MM.1S (cell line): ENCODE measurements around the gene PKHD1.

Experiments
- EZH2 ChIP-seq: fragments of 300-600 bp; sonication (generic); optimal IDR thresholded peaks from 2 replicates; pipeline ENCODE3; 2017; ENCODE audit warnings: low read depth, mild to moderate bottlenecking, antibody characterized with exemption, low read length, mixed read lengths
- TF ChIP-seq, protein P1 (sequence below): fragments of 300-600 bp; sonication (generic); IDR thresholded peaks from 2 replicates; pipeline ENCODE4 v1.5.1; 2016; ENCODE audit warnings: antibody characterized with exemption, low read length, mixed read lengths

GRCh38 chr6:52098721-52099120 lies 11.3 kb upstream of the PKHD1 start:
- TF ChIP-seq, protein P1, sequence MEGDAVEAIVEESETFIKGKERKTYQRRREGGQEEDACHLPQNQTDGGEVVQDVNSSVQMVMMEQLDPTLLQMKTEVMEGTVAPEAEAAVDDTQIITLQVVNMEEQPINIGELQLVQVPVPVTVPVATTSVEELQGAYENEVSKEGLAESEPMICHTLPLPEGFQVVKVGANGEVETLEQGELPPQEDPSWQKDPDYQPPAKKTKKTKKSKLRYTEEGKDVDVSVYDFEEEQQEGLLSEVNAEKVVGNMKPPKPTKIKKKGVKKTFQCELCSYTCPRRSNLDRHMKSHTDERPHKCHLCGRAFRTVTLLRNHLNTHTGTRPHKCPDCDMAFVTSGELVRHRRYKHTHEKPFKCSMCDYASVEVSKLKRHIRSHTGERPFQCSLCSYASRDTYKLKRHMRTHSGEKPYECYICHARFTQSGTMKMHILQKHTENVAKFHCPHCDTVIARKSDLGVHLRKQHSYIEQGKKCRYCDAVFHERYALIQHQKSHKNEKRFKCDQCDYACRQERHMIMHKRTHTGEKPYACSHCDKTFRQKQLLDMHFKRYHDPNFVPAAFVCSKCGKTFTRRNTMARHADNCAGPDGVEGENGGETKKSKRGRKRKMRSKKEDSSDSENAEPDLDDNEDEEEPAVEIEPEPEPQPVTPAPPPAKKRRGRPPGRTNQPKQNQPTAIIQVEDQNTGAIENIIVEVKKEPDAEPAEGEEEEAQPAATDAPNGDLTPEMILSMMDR = peak; percentile 46
- no peak for TF ChIP-seq EZH2
